AG10803 (cell line): ENCODE measurements around the gene MAP3K2.
A peak's percentile ranks its signal among the peaks of the same experiment; 100 is the strongest.

Experiments used
- DNase-seq: peaks from one replicate; pipeline ENCODE4 v3.0.0; 2010; ENCODE audit warnings: low read depth
- H3K4me3 ChIP-seq: 2 replicates; pipeline ENCODE4 v1.5.1; 2011; ENCODE audit warnings: mild to moderate bottlenecking, low read length, control low read depth
- TF ChIP-seq, protein P1 (sequence below): conservative IDR thresholded peaks from 2 replicates; pipeline ENCODE4 v1.5.1; 2011; ENCODE audit warnings: mild to moderate bottlenecking, low read length, control low read depth, inconsistent platforms

MAP3K2 gene

DNA sequence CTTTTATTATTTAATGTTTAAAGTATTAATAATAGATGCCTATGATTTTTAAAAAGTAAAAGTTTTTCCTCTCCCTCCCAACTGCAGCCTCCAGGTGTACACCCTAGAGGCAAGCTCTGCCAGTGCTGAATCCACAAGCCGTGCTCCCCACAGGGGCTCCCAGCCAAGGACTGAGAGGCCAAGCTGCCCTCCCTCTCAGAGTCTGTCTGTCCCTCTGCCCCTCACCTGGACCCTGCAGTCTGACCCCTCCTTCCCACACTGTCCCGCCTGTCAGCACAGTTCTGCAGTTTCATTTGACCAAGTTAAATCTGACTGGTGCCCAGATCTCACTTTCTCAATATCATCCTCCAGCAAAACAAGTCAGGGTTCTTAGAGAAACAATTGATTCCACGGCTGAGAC is 15.7 kb upstream of the MAP3K2 start:
- no peak overlapping the region for H3K4me3 ChIP-seq
- no peak for DNase-seq
- TF ChIP-seq, protein P1, sequence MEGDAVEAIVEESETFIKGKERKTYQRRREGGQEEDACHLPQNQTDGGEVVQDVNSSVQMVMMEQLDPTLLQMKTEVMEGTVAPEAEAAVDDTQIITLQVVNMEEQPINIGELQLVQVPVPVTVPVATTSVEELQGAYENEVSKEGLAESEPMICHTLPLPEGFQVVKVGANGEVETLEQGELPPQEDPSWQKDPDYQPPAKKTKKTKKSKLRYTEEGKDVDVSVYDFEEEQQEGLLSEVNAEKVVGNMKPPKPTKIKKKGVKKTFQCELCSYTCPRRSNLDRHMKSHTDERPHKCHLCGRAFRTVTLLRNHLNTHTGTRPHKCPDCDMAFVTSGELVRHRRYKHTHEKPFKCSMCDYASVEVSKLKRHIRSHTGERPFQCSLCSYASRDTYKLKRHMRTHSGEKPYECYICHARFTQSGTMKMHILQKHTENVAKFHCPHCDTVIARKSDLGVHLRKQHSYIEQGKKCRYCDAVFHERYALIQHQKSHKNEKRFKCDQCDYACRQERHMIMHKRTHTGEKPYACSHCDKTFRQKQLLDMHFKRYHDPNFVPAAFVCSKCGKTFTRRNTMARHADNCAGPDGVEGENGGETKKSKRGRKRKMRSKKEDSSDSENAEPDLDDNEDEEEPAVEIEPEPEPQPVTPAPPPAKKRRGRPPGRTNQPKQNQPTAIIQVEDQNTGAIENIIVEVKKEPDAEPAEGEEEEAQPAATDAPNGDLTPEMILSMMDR: no peak

DNA sequence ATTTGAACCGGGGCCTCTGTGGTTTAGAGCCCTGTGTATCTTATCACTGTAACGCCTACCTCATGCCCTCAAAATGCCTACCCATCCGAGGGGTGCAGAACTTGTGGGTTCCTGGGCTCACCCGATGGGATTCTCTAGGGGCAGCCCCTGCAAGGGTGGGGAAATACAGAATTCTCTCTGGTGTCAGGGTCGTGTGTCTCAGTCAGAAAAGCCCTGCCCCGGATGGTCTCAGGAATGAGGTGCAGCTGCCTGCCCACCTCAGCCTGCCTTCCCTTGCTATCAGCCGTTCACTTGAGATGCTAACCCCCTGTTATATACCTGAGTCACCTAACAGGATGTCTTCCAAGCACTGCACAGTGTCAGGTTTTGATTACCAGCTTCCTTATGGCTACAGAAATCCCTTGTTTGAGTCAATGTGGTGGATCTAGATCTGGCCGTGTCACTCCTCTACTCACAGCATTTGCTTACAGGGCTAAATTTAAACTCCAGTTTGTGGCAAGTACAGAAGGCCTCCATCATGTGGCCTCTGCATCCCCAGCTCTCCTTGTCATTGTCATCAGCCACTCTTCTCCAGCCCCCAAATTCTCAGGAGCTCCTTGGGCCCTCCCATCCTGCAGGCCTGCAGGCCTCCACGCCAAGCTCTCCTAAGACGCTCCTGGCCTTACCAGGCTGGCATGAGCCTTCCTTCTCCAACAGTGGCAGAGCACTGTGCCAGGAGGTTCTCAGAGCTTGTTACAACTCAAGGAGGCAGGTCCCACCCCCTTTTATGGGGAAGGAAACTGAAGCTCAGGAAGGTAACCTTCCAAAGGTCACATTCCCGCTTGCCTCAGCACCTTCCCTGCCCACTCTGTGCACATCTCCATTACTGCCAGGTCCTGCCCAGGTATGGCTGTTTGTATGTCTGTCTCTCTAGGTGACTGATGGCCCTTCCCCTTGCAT is 14.3 kb upstream of the MAP3K2 start:
- no peak overlapping the region for H3K4me3 ChIP-seq
- DNase-seq: no peak
- TF ChIP-seq, protein P1: no peak

DNA sequence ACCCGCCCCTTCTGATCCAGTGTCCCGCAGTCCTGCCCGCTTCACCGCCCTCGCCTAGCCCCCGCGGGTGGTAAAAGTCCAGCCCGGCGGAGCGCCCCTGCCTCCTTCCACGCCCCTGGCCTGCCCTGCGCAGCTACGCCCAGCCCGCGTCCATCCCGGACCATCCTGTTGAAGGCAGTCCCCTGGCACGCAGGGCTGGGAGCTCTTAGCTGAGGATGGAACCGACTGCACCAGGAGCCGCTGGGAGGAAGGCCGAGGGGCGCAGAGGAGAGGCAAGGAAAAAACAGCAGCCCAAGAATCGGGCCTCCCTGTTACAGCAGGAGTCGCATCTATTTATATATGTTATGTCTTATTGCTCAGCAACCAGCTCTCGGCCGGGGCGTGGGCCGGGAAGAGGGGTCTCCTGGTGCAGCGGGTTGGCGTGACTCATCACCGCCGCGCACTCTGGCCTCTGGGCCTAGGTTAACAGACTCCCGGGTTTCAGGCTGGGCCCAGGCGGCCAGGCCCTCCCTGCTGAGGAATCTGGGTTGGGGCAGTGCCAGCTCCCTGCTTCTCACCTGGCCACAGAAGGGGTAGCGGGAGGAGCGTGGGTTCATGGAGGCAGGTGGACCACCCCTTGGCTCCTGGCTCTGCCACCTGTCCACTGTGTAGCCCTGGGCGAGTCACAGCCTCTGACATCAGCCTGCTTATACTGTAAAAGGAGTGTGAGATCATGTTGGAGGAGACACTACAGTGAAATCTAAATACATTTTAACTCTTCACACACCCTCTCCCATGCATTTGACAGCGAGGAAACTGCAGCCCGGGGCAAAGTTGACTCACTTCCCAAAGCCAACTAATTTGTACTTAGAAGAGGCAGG is 13.4 kb upstream of the MAP3K2 start:
- no peak for DNase-seq
- H3K4me3 ChIP-seq: no peak overlapping the region
- TF ChIP-seq, protein P1: no peak

DNA sequence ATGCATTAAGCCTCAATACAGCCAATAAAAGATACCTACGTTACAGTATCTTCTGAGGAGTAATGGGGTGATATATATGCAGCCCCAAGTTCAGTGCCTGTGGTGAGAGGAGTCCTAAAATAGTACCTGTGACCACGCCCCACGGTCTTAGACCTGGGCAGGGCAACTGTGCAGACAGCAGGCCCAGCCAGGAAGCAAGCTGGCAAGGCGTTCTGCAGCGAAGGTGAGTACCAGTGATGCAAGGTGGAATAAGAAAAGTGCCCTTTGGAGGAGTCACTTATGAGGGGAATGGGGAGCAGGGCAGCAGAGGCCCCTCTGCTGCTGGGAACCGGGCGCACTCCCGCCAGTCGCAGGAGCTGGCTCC is 12.7 kb upstream of the MAP3K2 start:
- no peak for DNase-seq
- TF ChIP-seq, protein P1: no peak
- no peak overlapping the region for H3K4me3 ChIP-seq

DNA sequence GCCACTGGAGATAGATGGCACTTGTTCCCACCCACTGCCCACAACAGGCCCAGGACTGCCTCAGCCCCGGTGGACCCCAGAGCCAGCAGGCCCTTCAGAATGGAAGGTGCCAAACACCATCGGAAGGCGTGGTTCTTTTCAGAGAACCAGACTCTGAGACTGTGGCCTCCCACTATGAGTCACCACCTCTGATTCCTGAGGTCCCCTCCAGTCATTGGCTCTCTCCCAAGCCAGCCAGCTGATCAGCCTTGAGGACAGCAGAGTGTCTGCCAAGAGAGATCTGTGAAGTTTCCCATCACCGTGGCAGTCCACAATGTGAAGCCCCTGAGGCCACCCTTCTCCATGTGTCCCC is 10.4 kb upstream of the MAP3K2 start:
- TF ChIP-seq, protein P1: no peak
- H3K4me3 ChIP-seq: no peak overlapping the region
- peak; percentile 92 for DNase-seq

DNA sequence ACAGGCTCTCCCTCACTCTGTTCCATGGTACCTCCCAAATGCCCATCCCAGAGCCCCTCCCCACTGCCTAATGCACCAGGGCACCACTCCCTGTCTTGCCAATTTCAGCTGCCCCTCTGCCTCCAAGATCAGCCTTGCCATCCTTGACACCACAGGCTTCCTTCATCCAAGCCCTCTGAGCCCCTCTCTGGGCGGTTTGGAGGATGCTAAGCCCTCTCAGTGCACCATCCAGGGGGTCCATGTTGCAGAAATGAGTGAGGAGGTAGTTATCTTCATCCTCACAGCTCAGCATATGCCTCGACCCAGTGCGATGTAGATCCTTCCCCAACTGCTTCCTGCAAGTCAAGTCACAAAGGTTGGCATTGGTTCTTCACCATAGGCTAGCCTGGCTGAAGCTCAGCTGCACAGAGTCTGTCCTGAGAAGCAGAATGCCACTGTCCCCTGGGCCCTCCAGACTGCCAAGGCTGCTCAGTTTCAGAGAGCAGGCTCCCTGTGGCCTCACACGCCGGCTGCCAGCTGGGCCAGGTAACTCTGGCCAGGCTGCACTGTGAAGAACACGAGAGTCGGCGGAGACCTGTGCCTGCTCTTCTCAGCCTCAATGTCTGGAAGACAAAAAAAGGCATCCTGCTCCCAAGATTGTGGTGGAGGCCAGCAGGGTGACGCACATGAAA is 9.9 kb upstream of the MAP3K2 start:
- no peak for DNase-seq
- no peak overlapping the region for H3K4me3 ChIP-seq
- TF ChIP-seq, protein P1: no peak
